ENCODE measurements around the gene EML5. TPM values are rescaled to one million over a fixed set of nuclear protein-coding genes. Genes with fewer than 3 reads are reported as not detected.

Gene EML5
- total RNA-seq: 1 to 10 TPM; 1.3 to 4.1 (median 1.4) TPM
- long read RNA-seq, donor 1, partial matches to known transcripts: 1 of 2 reads
- long read RNA-seq, donor 1, other reads (novel, unspliced or antisense): 1 of 2 reads
- long read RNA-seq, donor 2: 0 reads

DNA sequence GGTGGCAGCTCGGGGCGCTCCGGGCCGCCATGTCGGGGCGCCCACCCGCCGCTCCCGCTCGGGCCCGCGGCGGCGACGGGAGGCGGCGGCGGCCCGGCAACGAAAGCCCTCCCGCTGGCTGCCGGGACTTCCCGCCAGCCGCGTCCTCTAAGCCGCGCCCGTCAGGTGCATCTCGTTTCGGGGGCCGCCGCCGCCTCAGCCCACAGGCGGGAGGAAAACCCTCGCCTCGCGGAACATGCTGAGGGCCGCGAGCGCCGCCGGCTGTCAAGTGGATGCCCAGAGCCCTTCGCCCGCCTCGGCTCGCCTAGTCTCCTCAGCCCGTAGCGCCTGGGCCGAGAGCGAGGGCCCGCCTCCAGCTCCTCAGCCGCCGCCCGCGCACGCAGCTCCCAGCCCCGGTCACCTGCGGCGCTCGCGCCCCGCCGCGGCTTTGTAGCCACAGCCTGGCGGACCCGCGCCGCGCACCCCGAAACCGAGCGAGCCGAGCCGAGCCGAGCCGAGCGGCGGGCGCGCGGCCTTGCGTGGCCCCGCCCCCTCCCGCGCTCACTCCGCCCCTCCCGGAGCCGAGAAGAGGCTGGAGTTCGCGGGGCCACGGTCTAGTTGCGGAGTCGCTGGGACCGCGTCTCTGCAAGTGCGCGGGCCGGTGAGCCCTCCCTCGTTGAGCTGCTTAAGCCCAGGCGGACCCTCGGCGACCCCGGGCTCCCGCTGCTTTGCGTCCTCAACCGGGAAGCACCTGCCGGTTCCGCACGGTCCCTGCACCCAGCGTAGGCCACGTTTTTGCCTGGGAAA, at the start of gene EML5:
TSS of gene EML5 (minus strand) at position 481 of the 786 bp plus-strand sequence. CDS start at position 31, 450 bp downstream.
- TF ChIP-seq, protein P1, sequence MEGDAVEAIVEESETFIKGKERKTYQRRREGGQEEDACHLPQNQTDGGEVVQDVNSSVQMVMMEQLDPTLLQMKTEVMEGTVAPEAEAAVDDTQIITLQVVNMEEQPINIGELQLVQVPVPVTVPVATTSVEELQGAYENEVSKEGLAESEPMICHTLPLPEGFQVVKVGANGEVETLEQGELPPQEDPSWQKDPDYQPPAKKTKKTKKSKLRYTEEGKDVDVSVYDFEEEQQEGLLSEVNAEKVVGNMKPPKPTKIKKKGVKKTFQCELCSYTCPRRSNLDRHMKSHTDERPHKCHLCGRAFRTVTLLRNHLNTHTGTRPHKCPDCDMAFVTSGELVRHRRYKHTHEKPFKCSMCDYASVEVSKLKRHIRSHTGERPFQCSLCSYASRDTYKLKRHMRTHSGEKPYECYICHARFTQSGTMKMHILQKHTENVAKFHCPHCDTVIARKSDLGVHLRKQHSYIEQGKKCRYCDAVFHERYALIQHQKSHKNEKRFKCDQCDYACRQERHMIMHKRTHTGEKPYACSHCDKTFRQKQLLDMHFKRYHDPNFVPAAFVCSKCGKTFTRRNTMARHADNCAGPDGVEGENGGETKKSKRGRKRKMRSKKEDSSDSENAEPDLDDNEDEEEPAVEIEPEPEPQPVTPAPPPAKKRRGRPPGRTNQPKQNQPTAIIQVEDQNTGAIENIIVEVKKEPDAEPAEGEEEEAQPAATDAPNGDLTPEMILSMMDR (IDR thresholded peaks at IDR 0.05): no peak
- Histone ChIP-seq H3K36me3 (ENCODE audit: low read depth) (no peaks in the 10 kb centered on the region), H3K4me1 (ENCODE audit: low read depth) (no peaks in the 10 kb centered on the region), H3K4me3 (peak within 1 kb of the TSS; percentile 33), H3K9me3 (no peaks in the 10 kb centered on the region)
- DNase-seq (peak; percentile 88 to 94 (median 88)), ATAC-seq (peak; percentile 99)
- intact Hi-C loops (cut with DNase I, micrococcal nuclease): no loop called here

DNA sequence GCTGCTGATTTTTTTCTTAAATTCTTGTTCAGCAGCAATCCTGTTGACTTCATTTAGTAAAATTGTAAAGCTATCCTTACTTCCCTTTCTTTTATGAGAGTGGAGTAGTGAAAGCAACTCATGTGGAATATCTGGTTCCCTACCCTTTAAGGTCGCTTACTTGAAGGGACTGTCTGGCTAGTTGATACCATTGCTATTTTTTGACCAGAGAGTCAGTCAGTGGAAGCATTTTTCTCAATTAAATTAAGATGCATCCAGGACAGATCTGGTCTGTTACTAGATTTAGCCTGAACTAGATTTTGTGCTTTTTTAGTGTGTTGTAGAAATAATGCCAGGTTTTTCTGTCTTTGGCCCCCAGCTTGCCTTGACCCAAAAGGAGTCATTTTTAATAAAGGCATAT, 49.7 kb upstream of the EML5 start:
- TF ChIP-seq, protein P1 (IDR thresholded peaks at IDR 0.05): no peak
- Histone ChIP-seq H3K4me3 (no peak overlapping the region), H3K4me1 (ENCODE audit: low read depth) (no peaks in the 10 kb centered on the region), H3K9me3 (no peaks in the 10 kb centered on the region), H3K36me3 (ENCODE audit: low read depth) (no peaks in the 10 kb centered on the region)
- intact Hi-C loops (cut with DNase I, micrococcal nuclease): no loop called here
- no peak for ATAC-seq
- DNase-seq: no peak

DNA sequence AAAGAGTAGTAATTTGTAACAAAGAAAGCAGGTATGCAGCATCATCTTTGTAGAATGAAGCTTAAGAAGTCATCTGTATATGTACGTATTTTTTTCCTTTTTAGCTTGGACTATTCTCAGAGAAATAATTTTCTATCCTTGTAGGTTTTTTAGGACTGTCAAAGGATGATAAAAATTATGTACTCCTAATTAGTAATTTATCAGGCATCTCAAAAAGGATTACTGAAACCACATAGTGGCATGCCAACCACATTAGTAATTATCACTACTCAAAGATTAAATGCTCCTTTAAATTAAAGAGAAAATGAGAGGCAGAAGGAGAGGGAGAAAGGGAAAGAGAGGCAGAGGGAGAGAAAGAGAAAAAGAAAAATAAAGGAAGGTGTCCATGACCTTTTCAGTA, 49.0 kb upstream of the EML5 start:
- H3K36me3 ChIP-seq (ENCODE audit: low read depth): no peaks in the 10 kb centered on the region
- H3K4me1 ChIP-seq (ENCODE audit: low read depth): no peaks in the 10 kb centered on the region
- TF ChIP-seq, protein P1 (IDR thresholded peaks at IDR 0.05): no peak
- ATAC-seq: no peak
- no peak for DNase-seq
- intact Hi-C loops (cut with DNase I, micrococcal nuclease): no loop called here
- H3K9me3 ChIP-seq: no peaks in the 10 kb centered on the region
- no peak overlapping the region for H3K4me3 ChIP-seq

DNA sequence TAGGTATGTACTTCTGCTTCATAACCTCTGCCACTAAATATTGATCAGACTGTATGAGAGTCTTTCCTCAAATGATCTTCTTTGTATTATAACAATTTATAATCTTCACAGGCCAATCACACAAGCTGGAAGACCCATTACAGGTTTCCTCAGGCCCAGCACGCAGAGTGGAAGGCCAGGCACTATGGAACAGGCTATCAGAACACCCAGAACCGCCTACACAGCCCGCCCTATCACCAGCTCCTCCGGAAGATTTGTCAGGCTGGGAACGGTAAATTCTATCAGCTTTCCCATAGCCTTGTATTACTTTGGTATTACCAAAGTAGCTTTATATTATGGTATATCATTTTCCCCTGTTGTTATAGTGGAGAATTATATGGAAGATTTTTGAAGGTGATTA, 48.2 kb upstream of the EML5 start:
- DNase-seq: no peak
- intact Hi-C loops (cut with DNase I, micrococcal nuclease): no loop called here
- H3K9me3 ChIP-seq: no peaks in the 10 kb centered on the region
- H3K4me1 ChIP-seq (ENCODE audit: low read depth): no peaks in the 10 kb centered on the region
- no peak overlapping the region for H3K4me3 ChIP-seq
- TF ChIP-seq, protein P1 (IDR thresholded peaks at IDR 0.05): no peak
- H3K36me3 ChIP-seq (ENCODE audit: low read depth): no peaks in the 10 kb centered on the region
- ATAC-seq: no peak

DNA sequence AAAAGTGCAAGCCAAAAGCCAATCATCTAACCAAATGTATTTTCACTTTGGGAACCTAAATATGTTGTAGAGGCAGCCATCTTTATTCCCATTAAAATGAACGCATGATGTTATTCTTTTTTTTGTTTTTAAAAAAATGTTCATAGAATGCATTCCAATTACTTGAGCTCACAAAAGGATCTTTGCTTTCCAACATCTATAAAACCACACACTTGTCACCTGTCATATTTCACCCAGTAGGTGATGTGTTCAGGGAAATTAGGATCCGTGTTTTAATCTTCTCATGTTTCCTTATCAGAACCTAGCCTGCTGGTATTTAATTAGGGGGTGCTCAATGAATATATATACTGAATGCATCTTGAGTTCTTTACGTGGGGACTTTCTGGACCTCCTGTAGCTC, 45.3 kb upstream of the EML5 start:
- H3K36me3 ChIP-seq (ENCODE audit: low read depth): no peaks in the 10 kb centered on the region
- DNase-seq (no peak), ATAC-seq (no peak)
- no peaks in the 10 kb centered on the region for H3K4me1 ChIP-seq (ENCODE audit: low read depth)
- TF ChIP-seq, protein P1 (IDR thresholded peaks at IDR 0.05): no peak
- intact Hi-C loops (cut with DNase I, micrococcal nuclease): no loop called here
- H3K4me3 ChIP-seq: no peak overlapping the region
- no peaks in the 10 kb centered on the region for H3K9me3 ChIP-seq

Data from mucosa of descending colon (tissue), 3 donors.